Daoy (cell line): ENCODE measurements around the gene SERPINB13. TPM values are rescaled to one million over a fixed set of nuclear protein-coding genes. Genes with fewer than 3 reads are reported as not detected.

Source experiments
- DNase-seq: peaks from one replicate; pipeline ENCODE4 v3.0.0-alpha.2; 2015; ENCODE audit warnings: low read depth
- total RNA-seq: library from RNA; depleted of rRNA; stranded (reverse); fragments of >200 nt; shearing (Covaris generic); gene quantifications from 2 replicates; pipeline ENCODE4 v1.2.3, GENCODE V29; 2014; rRNA removed

Gene SERPINB13
- not detected in 2 replicates for total RNA-seq

GRCh38 chr18:63586966-63587365 lies at the start of gene SERPINB13:
TSS of gene SERPINB13 (plus strand) at chr18:63587343. CDS start at chr18:63588668, 1,325 bp downstream.
- DNase-seq: no peak

GRCh38 chr18:63539904-63540510 lies 47.1 kb upstream of the SERPINB13 start:
- no peak for DNase-seq

- DNase-seq: no peak
Measured at GRCh38 chr18:63542069-63542468, 45.1 kb upstream of the SERPINB13 start, which contains the start of gene SERPINB12. TSS of gene SERPINB12 (plus strand) at chr18:63542369. CDS start at chr18:63556160, 13,791 bp downstream.

- no peak for DNase-seq
Measured at GRCh38 chr18:63544017-63544416, 43.1 kb upstream of the SERPINB13 start.

GRCh38 chr18:63545000-63545399 lies 42.1 kb upstream of the SERPINB13 start:
- DNase-seq: no peak

- no peak for DNase-seq
Measured at GRCh38 chr18:63550068-63550467, 37.1 kb upstream of the SERPINB13 start.

- DNase-seq: no peak
Measured at GRCh38 chr18:63551769-63552168, 35.4 kb upstream of the SERPINB13 start.

GRCh38 chr18:63552581-63552980 lies 34.6 kb upstream of the SERPINB13 start:
- DNase-seq: no peak

GRCh38 chr18:63553081-63553480 lies 34.1 kb upstream of the SERPINB13 start:
- DNase-seq: peak; percentile 9

- no peak for DNase-seq
Measured at GRCh38 chr18:63559567-63560491, 27.3 kb upstream of the SERPINB13 start.

- no peak for DNase-seq
Measured at GRCh38 chr18:63562284-63562683, 24.9 kb upstream of the SERPINB13 start.

- DNase-seq: no peak
Measured at GRCh38 chr18:63564021-63564420, 23.1 kb upstream of the SERPINB13 start.

GRCh38 chr18:63564561-63564960 lies 22.6 kb upstream of the SERPINB13 start:
- no peak for DNase-seq

- no peak for DNase-seq
Measured at GRCh38 chr18:63567276-63567675, 19.9 kb upstream of the SERPINB13 start.

- DNase-seq: no peak
Measured at GRCh38 chr18:63567825-63568224, 19.3 kb upstream of the SERPINB13 start.

- no peak for DNase-seq
Measured at GRCh38 chr18:63570721-63571120, 16.4 kb upstream of the SERPINB13 start.

GRCh38 chr18:63575681-63576080 lies 11.5 kb upstream of the SERPINB13 start:
- no peak for DNase-seq

- peak; percentile 29 for DNase-seq
Measured at GRCh38 chr18:63578357-63578958, 8.7 kb upstream of the SERPINB13 start.

GRCh38 chr18:63579616-63580015 lies 7.5 kb upstream of the SERPINB13 start:
- no peak for DNase-seq

- no peak for DNase-seq
Measured at GRCh38 chr18:63585988-63586387, 1.2 kb upstream of the SERPINB13 start.

- no peak for DNase-seq
Measured at GRCh38 chr18:63586431-63586830, 712 bp upstream of the SERPINB13 start.

- DNase-seq: no peak
Measured at GRCh38 chr18:63588909-63589308, 1.8 kb downstream of the SERPINB13 start.
